NCI-H1092 (cell line): Measurements from ENCODE around the gene MEGF11.

Experiments used
- DNase-seq: peaks from one replicate; lab custom pipeline; 2025; lab: John Stamatoyannopoulos, UW

MEGF11 gene

DNA sequence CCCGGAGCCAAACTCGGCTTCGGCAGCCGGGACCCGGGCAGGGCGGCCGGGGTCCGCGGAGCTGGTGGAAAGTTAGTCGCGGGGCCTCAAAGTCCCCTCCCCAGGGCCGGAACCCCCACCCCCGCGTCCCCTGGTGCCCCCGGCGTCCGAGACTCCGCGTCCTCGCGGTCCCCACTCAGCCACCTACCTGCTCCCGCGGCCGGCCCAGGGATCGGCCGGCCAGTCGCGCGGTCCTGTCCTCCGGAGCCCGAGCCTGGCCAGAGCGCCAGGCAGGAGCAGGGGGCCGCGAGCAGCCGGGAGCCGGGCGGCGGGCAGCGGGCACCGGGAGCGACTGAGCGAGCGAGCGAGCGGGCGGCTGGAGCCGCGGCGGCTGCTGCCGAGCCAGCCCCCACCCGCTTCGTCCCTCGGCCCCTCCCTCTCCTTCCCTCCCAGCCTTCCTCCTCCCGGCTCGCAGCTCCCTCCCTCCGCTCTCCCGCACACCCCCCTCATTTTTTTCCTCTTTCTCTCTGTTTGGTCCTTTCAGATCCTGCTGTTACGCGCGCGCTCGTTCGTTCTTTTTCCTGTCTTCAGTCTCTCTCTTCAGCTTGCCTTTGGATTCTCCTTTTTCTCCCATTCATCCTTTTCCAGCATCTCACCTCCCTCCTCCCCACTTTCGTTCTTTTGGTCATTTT is at the start of gene MEGF11:
Gene MEGF11, minus strand, starts transcription at position 333 of the 671 bp plus-strand sequence. CDS start 125,347 bp downstream, outside the sequence.
- no peak for DNase-seq

GRCh38 chr15:66302489-66303278 is 49.1 kb upstream of the MEGF11 start:
- no peak for DNase-seq

GRCh38 chr15:66298803-66299251 is 45.3 kb upstream of the MEGF11 start:
- no peak for DNase-seq

DNA sequence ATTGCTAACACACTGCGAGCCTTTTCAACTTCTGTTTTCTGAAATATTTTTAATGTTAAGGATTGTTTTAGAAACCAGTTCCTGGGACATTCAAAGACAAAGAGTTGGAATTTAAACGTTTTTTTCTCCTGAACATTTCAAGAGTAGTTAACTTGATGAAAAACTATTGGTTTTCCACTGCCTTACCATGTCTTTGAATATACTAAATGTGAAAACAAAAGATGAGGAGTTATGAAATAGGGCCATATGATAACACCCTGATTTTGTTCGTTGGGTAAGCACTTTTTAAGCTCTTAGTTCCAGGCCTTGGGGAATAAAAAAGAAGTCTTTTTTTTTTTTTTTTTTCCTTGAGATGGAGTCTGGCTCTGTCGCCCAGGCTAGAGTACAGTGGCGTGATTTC is 42.6 kb upstream of the MEGF11 start:
- DNase-seq: no peak

GRCh38 chr15:66294932-66295235 is 41.3 kb upstream of the MEGF11 start:
- DNase-seq: no peak

GRCh38 chr15:66294157-66294931 is 40.8 kb upstream of the MEGF11 start:
- peak; percentile 29 for DNase-seq

GRCh38 chr15:66293419-66294156 is 40.0 kb upstream of the MEGF11 start, which contains the start of gene DIS3L:
Gene DIS3L, plus strand, starts transcription at chr15:66293568. Its CDS starts 29 bp downstream, at chr15:66293597.
- DNase-seq: peak; percentile 27

DNA sequence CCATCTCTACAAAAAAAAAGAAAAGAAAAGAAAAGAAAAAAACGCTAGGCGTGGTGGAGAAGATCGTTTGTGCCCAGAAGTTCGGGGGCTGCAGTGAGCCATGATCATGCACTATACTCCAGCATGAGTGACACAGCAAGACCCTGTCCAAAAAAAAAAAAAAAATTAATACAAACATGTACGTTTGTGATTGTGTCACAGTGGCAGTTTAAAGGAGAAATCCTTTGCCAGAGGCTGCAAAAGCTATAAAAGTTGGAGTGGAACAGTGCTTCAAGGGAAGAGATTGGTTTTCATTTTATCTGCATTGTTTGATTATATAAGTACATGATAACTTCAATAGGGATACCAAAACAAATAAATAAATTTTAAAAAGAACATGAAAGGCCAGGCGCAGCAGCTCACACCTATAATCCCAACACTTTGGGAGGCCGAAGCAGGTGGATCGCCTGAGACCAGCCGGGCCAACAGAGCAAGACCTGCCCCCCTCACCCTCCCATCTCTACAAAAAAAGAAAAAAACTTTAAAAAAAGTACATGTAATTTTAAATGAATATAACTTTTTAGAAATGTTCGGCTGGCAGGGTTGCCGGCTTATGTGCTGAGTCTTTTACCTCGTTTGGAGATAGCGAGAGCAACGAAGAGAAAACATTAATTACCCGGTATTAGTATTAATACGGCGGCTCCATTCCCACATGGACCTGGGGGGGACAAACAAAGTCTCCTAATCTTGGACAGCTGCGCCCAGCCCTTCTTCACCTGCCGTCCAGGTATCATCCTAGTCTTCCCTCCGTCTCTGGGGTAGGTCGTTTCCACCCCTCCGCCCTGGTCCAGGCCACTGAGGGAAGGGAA is 39.2 kb upstream of the MEGF11 start:
- no peak for DNase-seq

DNA sequence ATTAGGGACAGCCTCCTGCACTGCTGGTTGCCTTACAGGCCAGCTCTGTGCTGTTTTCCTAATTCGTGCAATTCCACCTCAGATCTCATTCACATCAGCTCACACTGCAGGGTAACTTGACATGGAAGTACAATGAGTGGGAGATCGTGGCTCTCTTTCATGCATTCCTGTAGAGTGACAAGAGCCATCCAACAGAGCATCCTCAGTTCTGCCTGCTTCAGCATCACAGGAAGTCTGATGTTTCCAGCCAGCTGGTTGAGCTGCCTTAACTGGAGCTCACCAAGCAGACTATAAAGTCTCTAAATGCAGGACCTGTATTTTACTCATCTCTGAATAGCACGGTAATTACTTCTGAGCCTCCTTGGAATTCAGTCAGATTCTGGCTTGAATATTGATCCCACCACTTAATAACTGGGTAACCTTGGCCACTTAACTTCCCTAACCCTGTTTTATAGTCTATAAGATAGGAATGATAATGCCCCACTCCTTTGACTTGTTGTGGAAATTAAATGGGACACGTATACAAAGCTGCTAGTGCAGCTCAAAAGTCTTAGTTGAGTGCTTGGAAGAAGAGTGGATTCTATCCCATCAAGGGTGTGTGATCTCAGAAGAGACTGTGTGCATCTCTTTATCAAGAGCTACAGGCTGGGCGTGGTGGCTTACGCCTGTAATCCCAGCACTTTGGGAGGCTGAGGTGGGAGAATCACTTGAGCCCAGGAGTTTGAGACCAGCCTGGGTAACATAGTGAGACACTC is 38.4 kb upstream of the MEGF11 start:
- no peak for DNase-seq

DNA sequence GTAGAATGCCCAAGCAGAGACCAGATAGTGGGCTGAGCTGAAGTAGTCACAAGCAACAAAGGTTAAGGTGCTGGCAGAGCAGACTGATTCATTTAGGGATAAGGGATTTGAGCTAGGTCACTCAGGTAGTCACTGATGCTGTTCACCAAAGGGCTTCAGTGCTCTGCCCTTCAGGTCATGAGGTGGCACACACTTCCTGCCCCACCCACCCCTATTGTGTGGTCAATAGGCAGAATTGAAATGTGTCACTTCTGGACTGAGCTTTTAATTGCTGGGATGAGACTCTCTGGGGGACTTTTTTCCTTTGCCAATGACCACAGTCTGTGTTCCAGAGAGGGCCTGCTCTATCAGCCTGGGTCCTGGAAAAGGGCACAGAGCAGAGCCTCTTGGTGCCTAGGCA is 37.0 kb upstream of the MEGF11 start:
- DNase-seq: no peak

DNA sequence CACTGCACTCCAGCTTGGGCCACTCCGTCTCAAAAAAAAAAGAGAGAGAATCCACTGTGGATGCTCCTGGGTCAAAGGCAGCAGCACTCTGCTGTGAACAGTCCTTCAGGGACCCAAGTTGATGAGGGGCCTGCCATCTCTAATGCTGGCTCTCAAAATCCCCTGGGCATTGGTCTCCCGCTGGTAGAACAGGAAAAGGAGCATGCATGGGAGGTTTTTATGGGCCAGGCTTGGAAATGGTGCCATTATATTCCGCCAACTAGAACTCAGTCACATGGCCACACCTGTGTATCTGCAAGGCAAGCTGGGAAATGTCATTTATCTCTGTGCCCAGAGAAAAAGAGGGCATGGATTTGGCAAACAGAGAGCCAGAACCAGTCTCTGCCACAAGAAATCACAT is 36.5 kb upstream of the MEGF11 start:
- DNase-seq: no peak

GRCh38 chr15:66288551-66289185 is 35.1 kb upstream of the MEGF11 start:
- no peak for DNase-seq

DNA sequence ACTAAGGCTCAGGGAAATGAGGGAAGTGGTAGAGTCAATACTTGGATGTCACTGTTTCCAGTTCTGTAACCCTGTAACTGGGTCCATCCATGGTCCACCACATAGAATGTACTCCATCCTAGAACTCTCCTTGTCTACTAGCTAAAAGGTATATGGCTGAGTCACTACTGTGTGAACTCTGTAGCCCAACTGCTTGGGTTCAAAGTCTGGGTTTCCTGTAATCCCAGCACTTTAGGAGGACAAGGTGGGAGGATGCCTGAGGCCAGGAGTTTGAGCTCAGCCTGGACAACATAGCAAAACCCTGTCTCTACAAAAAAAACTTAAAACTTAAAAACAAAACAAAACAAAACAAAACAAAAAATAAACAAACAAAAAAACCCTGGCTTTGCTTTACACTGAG is 34.5 kb upstream of the MEGF11 start:
- DNase-seq: no peak

GRCh38 chr15:66287461-66288057 is 34.0 kb upstream of the MEGF11 start:
- no peak for DNase-seq

GRCh38 chr15:66285533-66286280 is 32.2 kb upstream of the MEGF11 start:
- no peak for DNase-seq

GRCh38 chr15:66284271-66284670 is 30.7 kb upstream of the MEGF11 start:
- DNase-seq: no peak

- DNase-seq: no peak
These were observed 25.1 kb upstream of the MEGF11 start for GRCh38 chr15:66278671-66279070.

DNA sequence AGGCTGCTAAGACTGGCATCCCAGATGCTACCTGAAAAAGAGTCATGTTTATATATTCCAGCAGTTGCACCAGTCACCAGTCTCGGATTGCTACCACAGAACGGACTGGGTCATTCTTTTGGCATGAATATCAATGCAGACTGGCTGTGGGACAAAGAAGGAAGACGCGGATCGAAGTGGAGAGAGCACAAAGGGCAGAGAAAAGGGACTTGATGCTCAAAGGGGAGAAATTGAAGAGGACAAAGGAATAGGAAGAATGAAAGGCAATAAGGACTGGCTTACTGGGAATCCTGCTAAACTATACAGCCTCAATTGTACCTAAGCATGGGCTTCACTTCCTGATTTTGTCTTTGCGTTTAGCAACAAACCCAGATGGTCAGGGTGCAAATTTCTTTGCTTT is 24.5 kb upstream of the MEGF11 start:
- no peak for DNase-seq

DNA sequence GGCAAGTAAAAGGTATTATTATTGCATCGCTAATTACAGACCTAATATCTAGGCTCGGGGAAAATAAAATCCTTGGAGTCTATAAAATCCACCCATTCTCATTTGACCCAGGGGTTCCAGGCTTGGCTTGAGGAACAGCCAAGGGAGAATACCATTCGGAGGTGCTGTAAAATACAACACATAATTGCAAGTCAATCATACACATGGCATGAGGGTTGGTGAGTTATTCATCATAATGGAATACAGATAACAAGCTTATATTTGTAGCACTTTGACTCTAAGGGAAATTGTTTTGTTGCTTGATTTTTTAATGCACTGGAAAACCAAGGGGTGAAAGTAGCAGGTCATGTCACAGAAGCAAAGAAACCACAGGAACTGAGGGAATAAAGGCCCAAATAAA is 23.0 kb upstream of the MEGF11 start:
- DNase-seq: no peak
